Measurements from ENCODE around the gene EMP2. TPM values are rescaled to one million over a fixed set of nuclear protein-coding genes. Genes with fewer than 3 reads are reported as not detected.

The EMP2 gene
- total RNA-seq, 2 experiments from 2014 or later: not detected

DNA sequence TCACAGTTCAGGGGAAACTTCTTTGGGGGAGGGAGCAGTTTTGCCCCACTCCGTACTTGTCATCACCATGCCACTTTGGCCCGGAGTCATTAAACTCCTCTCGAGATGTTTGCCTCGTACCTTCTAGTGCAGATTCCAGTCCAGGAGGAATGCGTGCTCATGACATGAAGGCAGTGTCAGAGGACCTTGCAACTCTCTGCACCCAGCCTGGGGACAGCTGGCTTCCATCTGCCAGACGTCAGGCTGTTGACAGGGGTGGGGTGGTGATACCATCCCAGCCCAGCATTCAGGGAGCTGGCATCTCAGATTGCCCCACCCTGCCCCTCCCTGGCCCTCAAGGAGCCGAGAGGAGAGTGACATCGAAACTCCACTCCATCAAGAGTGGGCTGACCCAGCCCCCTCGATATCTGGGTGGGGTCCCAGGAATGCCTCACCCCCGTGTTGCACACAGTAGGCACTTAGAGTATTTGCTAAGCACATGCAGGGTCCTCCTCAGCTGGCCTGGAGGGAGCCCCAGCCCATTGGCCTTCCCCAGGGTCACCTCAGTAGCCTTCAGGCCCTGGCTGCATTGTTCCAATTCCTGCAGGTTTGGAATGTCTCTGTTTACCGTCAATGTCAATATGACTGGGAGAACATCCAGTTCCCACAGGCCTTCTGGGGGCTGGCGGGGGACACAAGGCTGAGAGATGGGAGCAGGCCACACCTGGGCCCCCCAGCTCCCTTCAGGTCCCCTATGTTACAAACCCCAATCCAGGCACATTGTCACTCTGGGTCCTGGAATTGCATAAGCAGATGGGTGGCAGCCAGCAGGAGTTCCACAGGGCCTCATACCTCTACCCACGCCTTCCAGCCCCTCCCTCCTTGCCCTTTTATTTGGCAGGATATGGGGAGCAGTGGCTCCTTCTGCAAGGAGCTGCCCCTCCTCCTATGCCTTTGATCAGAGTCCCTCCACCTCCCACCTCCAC, 21.3 kb upstream of the EMP2 start:
- Mint-ChIP-seq H3K36me3 (no peaks in the 10 kb centered on the region), H3K4me3 (no peak overlapping the region), H3K4me1 (no peaks in the 10 kb centered on the region), H3K9me3 (no peaks in the 10 kb centered on the region), H3K27me3 (peaks cover 4% of the 10 kb centered on the region), H3K27ac (no peak overlapping the region)
- no peak for ATAC-seq (ENCODE audit: low read depth)
- DNase-seq: no peak
- POLR2A ChIA-PET: no interaction called here

DNA sequence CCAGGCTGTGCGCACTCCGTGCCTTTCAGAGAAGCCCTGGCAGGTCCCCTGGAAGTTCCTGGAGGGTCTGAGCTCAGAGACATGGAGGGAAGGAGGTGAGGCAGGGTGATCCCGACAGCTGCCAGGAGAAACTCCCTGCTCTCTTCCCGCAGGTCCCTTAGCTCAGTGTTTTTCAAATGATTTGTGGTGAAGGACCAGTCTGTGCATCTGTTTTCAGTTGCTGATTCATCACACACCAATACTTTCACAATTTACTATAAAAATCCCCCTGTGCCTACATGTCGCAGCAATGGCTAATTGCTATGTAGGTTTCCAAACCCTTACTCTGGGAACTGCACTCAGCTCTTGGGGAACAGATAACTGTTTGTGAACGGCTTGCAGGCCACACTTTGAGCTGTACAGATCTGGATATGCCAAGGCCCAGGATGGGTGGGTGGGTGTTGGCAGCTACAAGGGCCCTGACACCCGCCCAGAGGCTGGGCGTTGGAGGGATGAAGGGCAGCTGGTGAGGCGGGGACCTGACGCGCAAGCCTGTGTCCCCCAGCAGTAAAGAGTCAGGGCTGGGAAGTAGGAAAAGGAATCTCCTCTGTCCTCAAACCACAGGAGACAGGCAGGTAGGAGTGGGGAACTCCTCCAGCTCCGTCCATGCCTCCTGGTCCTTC, 20.5 kb upstream of the EMP2 start:
- ATAC-seq (ENCODE audit: low read depth): no peak
- no peaks in the 10 kb centered on the region for H3K4me1 Mint-ChIP-seq
- no peak overlapping the region for H3K4me3 Mint-ChIP-seq
- POLR2A ChIA-PET: no interaction called here
- peaks cover 4% of the 10 kb centered on the region for H3K27me3 Mint-ChIP-seq
- no peak for DNase-seq
- no peaks in the 10 kb centered on the region for H3K9me3 Mint-ChIP-seq
- no peak overlapping the region for H3K27ac Mint-ChIP-seq
- no peaks in the 10 kb centered on the region for H3K36me3 Mint-ChIP-seq

DNA sequence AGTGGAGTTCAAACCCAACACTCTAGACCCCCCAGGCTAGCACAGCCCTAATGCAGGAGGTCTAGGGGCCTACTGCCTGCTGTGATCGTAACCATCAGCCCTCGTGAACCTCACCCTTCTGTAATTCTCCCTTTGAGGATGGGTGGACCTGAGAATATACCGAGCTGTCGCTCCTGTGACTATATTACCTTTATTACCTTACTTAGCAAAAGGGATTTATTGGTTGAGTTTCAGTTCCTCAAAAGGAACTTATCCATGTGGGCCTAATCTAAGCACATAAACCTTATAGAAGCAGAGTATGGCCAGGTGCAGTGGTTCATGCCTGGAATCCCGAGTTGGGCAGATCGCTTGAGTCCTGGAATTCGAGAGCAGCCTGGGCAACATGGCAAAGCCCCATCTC, 19.2 kb upstream of the EMP2 start:
- Mint-ChIP-seq H3K4me1 (no peaks in the 10 kb centered on the region), H3K4me3 (no peak overlapping the region), H3K27me3 (peaks cover 4% of the 10 kb centered on the region), H3K27ac (no peak overlapping the region), H3K9me3 (no peaks in the 10 kb centered on the region), H3K36me3 (no peaks in the 10 kb centered on the region)
- POLR2A ChIA-PET: no interaction called here
- DNase-seq (no peak), ATAC-seq (ENCODE audit: low read depth) (no peak)

DNA sequence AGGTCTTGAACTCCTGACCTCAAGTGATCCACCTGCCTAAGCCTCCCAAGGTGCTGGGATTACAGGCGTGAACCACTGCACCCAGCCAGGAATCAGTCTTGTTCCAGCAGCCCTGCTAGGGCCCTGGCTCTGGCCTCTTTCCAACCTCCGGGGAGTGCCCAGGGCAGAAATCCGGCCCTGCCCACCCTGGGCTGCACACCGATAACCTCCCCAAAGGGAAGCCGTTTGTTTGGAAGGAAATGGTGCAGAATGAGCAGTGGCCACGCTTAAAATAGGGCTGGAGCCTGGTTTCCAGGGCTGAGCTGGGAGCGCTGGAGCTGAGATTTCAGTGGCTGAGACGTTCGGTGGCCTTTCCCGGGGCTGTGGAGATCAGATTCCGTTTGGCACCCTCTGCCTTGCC, 17.8 kb upstream of the EMP2 start:
- DNase-seq (no peak), ATAC-seq (ENCODE audit: low read depth) (no peak)
- Mint-ChIP-seq H3K4me3 (no peak overlapping the region), H3K4me1 (no peaks in the 10 kb centered on the region), H3K27me3 (peaks cover 4% of the 10 kb centered on the region), H3K27ac (no peak overlapping the region), H3K9me3 (no peaks in the 10 kb centered on the region), H3K36me3 (no peaks in the 10 kb centered on the region)
- POLR2A ChIA-PET: no interaction called here

DNA sequence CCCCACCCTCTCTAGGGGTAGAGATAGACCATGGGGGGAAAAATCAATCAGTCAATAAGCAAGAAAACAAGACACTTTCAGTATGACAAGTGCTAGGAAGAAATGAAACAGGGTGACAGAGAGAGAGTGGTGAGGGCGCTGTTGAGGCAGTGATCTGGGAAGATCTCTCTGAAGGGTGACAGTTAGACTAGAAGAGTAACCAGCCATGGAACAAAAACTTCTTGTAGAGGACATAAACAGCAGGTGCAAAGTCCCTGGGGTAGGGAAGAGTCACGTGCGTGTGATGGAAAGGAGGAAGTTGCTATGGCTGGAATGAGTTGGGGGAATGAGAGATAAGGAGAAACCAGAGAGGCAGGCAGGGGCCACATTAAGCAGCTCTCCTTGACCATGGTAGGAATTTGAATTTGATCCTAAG, 16.8 kb upstream of the EMP2 start:
- POLR2A ChIA-PET: no interaction called here
- Mint-ChIP-seq H3K4me3 (no peak overlapping the region), H3K27ac (no peak overlapping the region), H3K27me3 (peaks cover 4% of the 10 kb centered on the region), H3K36me3 (no peaks in the 10 kb centered on the region), H3K9me3 (no peaks in the 10 kb centered on the region), H3K4me1 (no peaks in the 10 kb centered on the region)
- no peak for DNase-seq
- no peak for ATAC-seq (ENCODE audit: low read depth)

DNA sequence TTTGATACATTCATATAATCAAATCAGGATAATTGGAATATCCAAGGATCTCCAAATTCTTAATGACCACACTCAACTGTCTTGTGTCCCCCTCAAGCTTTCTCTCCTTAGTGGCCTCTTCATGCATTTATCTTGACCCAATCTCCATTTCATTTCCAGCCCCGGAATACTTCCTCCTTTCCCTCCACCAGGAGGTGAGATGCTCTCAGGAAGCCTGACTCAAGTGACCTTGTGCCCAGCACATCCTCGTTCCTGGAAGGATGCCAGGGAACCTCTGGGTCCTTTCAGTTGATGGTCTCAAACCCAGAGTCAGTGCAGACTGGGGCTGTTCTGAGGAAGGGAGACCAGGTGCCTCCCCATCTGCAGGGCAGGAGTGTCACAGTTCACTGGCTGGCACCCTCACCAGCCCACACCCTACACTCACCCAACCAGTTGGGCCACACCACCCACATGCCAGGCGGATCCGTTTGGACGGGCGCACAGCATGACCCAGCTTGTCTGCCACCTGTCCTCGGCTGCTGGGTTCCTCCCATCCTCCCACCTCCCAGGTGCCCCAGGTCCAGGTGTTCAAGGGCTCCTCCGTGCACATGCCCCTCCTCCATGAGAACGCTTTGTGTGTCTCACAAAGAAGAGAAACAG, 14.0 kb upstream of the EMP2 start:
- no peak for DNase-seq
- H3K27me3 Mint-ChIP-seq: peaks cover 4% of the 10 kb centered on the region
- H3K36me3 Mint-ChIP-seq: no peaks in the 10 kb centered on the region
- no peak overlapping the region for H3K27ac Mint-ChIP-seq
- POLR2A ChIA-PET: no interaction called here
- H3K4me3 Mint-ChIP-seq: no peak overlapping the region
- no peak for ATAC-seq (ENCODE audit: low read depth)
- H3K4me1 Mint-ChIP-seq: no peaks in the 10 kb centered on the region
- no peaks in the 10 kb centered on the region for H3K9me3 Mint-ChIP-seq

DNA sequence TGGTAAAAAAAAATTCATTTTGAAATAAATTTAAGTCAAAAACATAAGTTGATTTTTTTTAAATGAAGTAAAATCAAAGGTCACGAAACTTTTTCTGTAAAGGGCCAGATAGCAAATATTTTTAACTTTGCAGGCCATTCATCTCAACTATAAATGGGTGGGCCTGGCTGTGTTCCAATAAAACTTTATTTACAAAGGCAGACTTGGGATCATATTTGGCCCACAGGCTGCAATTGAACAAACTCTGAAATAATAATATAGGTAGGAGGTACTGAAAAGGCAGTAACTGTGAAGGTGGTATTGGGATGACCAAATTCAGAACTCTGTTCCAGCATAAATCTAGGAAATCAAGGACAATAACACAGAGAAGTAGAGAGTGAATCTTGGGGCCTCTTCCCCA, 12.2 kb upstream of the EMP2 start:
- ATAC-seq (ENCODE audit: low read depth) (no peak), DNase-seq (no peak)
- no peak overlapping the region for H3K4me3 Mint-ChIP-seq
- H3K27me3 Mint-ChIP-seq: peaks cover 6% of the 10 kb centered on the region
- no peaks in the 10 kb centered on the region for H3K36me3 Mint-ChIP-seq
- no peaks in the 10 kb centered on the region for H3K4me1 Mint-ChIP-seq
- POLR2A ChIA-PET: no interaction called here
- no peaks in the 10 kb centered on the region for H3K9me3 Mint-ChIP-seq
- no peak overlapping the region for H3K27ac Mint-ChIP-seq

DNA sequence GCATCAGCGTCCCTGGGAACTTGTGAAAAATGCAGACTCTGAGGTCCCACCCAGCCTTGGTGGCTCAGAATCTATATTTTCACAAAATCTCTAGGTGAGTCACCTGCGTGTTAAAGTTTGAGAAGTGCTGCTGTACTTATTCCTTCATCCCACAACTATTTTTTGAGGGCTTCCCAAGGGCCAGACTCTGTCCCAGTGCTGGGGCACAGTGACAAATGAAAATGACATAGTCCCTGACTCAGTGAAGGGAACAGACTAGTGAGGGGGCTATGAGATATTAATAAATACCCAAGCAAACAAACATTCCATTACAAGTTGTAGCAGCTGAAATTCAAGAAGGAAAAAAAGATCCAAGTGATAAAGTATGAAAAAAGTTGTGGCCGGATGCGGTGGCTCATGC, 9.9 kb upstream of the EMP2 start:
- Mint-ChIP-seq H3K4me3 (no peak overlapping the region), H3K4me1 (no peaks in the 10 kb centered on the region), H3K27me3 (peaks cover 6% of the 10 kb centered on the region), H3K36me3 (no peaks in the 10 kb centered on the region), H3K27ac (no peak overlapping the region), H3K9me3 (no peaks in the 10 kb centered on the region)
- no peak for DNase-seq
- no peak for ATAC-seq (ENCODE audit: low read depth)
- POLR2A ChIA-PET: no interaction called here

DNA sequence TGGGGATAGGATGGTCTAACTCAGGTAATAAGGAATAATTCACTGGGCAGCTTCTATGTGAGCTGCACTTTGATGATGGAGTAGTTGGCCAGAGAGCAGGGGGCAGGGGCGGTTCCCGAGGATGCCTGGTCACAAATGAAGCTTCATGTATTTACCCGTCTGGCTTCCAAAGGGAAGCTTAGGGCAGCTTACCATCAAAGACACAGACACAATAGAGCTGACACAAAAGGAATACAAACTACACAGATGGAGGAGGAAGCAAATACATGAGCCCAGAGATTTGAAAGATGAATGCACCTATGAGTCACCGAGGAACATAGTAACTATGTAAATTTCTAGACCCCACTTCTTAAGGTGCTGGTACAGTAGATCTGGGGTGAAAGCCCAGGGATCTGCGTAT, 8.7 kb upstream of the EMP2 start:
- POLR2A ChIA-PET: no interaction called here
- Mint-ChIP-seq H3K4me1 (no peaks in the 10 kb centered on the region), H3K27ac (no peak overlapping the region)

DNA sequence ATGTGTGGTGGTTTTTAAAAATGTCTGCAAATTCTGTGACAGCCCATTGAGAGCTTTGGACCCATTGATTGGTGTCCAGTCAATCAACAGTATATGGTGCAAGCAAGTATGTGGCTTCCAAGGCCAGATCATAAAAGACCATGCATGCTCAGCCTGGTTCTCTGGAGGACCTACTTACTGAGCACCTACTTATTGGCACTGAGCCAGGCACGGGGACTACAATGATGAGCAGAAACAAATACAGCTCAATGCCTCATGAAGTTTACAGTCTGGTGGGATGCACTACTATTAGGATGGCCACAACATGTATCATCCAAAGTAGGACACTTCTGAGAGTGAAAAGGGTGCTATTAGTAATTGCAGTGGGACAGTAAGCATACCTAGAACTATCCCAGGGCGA, 7.2 kb upstream of the EMP2 start:
- H3K36me3 Mint-ChIP-seq: no peaks in the 10 kb centered on the region
- peaks cover 11% of the 10 kb centered on the region for H3K27me3 Mint-ChIP-seq
- no peak overlapping the region for H3K4me3 Mint-ChIP-seq
- H3K27ac Mint-ChIP-seq: no peak overlapping the region
- POLR2A ChIA-PET: interaction anchor here (0.6 kb wide), 1 partner anchor 23 kb away, joined by 4 read pairs; no protein-coding TSS in a partner anchor
- no peak for DNase-seq
- no peaks in the 10 kb centered on the region for H3K4me1 Mint-ChIP-seq
- H3K9me3 Mint-ChIP-seq: no peaks in the 10 kb centered on the region
- ATAC-seq (ENCODE audit: low read depth): no peak

More for the DNA sequence above, 8.7 kb upstream of the EMP2 start:
- no peaks in the 10 kb centered on the region for H3K36me3 Mint-ChIP-seq
- DNase-seq: no peak
- no peaks in the 10 kb centered on the region for H3K9me3 Mint-ChIP-seq
- H3K27me3 Mint-ChIP-seq: peaks cover 6% of the 10 kb centered on the region
- no peak for ATAC-seq (ENCODE audit: low read depth)
- H3K4me3 Mint-ChIP-seq: no peak overlapping the region

DNA sequence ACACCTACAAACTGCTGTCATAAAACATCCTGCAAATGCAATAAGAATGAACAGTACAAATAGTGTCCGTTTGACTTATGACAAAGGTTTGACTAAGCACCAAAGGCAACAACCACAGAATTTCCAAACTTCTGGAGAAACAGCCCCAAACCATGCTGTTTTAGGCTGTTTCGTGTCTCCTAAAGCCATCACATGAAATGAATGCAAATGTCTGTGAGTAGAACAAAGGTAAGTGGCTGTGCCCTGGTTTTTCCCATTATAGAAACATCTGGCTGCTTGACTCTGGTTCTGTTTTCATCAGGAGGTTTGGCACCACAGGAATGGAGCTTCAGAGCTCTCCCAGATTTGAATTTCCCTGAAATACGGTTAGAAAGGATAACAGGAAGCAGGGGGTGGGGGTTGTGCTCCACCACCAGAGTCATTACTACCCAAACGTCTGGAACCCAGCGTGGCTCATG, 4.6 kb upstream of the EMP2 start:
- Mint-ChIP-seq H3K27ac (no peak overlapping the region), H3K27me3 (peaks cover 30% of the 10 kb centered on the region), H3K9me3 (no peaks in the 10 kb centered on the region), H3K4me1 (peaks cover 3% of the 10 kb centered on the region), H3K36me3 (no peaks in the 10 kb centered on the region), H3K4me3 (no peak overlapping the region)
- DNase-seq: no peak
- POLR2A ChIA-PET: no interaction called here
- ATAC-seq (ENCODE audit: low read depth): no peak

DNA sequence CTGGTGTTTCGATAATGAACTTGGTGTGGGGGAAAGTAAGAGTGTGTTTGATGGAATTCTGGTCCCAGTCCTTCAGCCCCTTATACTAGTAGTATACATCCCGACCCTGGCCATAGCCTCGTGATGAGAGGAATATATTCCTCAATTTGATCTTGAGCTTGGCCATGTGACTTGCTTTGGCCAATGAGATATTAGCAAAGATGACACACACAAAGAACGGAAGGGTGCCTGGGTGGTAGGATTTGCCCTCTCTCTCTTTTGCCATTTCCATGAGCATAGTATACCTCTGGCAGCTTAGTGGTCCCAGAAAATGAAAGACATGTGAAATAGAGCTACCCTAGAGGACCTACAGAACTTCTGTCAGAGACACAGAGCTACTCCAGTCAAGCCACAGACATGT, 2.9 kb upstream of the EMP2 start:
- POLR2A ChIA-PET: no interaction called here
- H3K4me3 Mint-ChIP-seq: no peak overlapping the region
- no peak overlapping the region for H3K27ac Mint-ChIP-seq

DNA sequence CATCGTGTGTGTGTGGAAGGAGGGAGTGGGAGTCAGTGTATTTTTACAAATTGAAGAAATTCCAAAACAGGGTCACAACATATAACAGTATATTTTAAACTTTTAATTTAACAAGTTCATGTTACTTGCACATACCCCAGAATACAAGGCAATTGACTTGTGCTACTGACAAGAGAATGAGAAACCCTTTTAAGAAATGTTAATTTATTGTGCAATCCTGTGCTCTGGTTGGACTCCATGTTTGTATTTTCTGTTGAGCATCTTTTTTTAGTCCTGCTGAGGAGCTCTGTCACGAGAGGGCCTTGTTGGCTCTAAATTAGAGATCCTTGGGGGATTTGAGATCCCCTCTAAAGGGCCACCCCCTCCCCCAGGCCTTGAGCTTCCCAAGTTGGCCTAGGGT, 1.1 kb upstream of the EMP2 start:
- peaks cover 3% of the 10 kb centered on the region for H3K4me1 Mint-ChIP-seq
- ATAC-seq (ENCODE audit: low read depth): no peak
- no peaks in the 10 kb centered on the region for H3K36me3 Mint-ChIP-seq
- peaks cover 34% of the 10 kb centered on the region for H3K27me3 Mint-ChIP-seq
- H3K9me3 Mint-ChIP-seq: no peaks in the 10 kb centered on the region
- H3K4me3 Mint-ChIP-seq: no peak overlapping the region
- POLR2A ChIA-PET: no interaction called here
- no peak overlapping the region for H3K27ac Mint-ChIP-seq
- no peak for DNase-seq

More for the DNA sequence above, 2.9 kb upstream of the EMP2 start:
- H3K4me1 Mint-ChIP-seq: peaks cover 3% of the 10 kb centered on the region
- H3K36me3 Mint-ChIP-seq: no peaks in the 10 kb centered on the region
- DNase-seq (no peak), ATAC-seq (ENCODE audit: low read depth) (no peak)
- H3K9me3 Mint-ChIP-seq: no peaks in the 10 kb centered on the region
- H3K27me3 Mint-ChIP-seq: peaks cover 38% of the 10 kb centered on the region

DNA sequence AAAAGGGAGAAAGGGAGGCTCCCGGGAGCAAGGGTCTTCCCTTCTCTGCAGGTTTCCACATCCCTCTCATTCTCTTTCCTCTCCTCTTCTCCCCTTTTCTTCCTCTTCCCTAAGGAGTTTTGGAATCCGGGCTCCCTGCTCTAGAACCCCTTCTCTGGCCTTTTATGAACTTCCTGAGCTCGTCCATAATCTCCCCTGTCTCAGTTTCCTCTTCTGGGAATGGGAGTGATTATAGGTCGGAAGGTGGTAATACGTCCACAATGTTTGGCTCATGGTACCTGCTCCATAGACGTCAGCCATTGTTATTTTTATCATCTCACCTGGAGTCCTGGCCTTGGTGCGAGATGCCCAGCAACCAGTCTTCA, 467 bp upstream of the EMP2 start:
- Mint-ChIP-seq H3K9me3 (no peaks in the 10 kb centered on the region), H3K4me1 (peaks cover 3% of the 10 kb centered on the region), H3K4me3 (no peak overlapping the region), H3K27ac (no peak overlapping the region), H3K36me3 (no peaks in the 10 kb centered on the region), H3K27me3 (peaks cover 34% of the 10 kb centered on the region)
- DNase-seq (no peak), ATAC-seq (ENCODE audit: low read depth) (no peak)
- POLR2A ChIA-PET: no interaction called here
